Fibroblast of skin of right biceps (primary cell): ENCODE results near the gene GHRHR.

Source experiments
- DNase-seq: peaks from one replicate; pipeline ENCODE4 v3.0.0-alpha.2; 2013

Gene GHRHR

DNA sequence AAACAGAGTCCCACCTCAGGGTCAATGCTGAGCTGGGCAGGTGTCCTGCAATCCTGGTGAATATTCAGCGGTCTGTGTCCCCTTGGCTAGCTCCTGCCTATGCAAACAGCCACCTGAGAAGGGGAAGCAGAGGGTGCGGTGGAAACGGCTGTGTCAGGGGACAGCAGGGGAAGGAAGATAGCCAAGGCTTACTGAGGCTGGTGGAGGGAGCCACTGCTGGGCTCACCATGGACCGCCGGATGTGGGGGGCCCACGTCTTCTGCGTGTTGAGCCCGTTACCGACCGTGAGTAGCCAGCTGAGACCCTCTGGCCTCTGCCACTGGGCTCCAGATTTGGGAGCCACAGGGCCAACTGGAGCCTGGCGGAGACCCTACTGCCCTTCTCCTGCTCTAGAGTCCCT, at the start of gene GHRHR:
Gene GHRHR (plus strand): TSS at position 112 of the 400 bp plus-strand sequence. CDS start 116 bp downstream, at position 228.
- DNase-seq, result no peak

DNA sequence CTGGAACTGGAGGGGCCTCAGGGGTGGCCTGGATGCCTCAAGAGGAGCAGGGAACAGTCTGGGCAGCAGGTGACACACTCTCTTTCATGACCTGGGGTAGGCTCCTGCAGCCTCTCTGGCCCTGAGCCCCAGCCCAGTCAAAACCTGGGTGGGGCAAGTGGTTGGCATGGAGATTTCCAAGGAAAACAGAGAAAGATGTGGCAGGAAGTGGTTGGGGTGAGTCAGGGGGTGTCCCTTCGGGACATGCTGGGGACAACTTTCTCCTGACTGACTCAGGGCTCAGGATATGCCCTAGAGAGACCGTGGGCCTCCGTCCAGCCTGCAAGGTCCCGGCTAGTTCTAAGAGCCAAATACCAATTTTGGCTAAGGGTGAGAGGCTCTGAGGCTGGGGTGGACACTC, 49.2 kb upstream of the GHRHR start:
- DNase-seq, result peak; percentile 83

DNA sequence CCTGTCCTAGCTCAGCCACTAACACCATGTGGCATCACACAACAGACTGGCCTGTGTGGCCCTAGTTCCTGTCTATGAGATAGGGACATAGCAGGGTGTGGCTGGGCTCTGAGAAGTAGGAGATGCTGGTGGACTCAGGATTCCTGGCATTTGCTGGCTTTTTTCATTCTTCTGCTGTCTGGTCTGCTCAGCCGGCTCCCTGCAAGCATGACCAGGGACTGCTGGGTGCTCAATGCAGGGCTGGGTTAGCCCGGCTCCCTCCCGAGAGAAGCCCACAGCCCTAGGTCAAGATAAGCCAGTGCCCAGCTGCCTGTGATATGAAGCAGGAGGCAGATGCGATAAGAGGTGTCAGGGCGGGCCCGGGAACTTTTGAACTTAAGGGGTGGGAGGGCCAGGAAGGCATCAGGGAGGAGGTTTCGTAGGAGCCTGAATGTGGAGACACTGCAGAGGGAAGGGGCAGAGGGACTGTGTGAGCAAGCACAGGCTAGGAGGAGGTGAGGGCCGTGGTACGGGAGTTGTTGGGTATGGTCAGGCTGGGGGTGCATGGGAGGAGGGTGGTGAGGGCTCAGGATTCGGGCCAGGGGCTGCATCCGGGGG, 48.6 kb upstream of the GHRHR start:
- DNase-seq, result peak; percentile 24

DNA sequence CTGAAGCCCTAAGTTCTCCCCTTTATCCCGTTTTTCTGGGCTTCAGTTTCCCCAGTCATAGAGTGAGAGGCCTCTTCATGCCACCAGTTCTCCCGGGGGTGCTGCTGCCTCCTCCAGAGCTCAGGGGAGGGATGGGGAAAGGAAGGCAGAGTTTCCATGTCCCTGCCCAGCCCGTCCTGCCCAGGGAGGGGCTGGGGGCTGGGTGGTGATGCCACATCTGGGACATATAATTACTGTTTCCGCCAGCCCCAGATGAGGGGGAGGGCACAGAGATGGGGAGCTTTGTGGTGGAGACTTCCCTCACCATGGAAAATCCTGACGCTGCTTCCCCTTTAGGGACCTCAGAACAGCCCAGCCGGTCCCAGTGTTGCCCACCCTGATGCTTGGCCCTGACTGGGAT, 48.0 kb upstream of the GHRHR start:
- no peak for DNase-seq

DNA sequence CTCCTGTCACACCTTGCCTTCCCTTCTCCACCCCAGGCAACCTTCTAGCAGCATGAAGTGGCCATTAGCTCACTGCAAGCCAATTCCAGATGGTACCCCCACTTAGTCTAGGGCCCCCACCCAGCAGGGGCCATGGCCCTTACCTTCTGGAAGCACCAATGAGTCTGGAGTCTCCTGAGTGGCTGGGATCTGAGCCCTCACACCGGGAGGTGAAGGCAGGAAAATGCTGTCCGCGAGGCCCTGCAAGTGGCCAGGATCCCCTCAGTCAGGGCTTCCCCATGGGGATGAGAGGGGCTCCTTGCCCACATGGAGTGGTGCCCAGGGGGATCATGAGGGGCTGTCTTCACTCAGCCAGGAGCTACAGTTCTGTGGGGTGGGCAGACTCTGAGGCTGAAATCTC, 47.5 kb upstream of the GHRHR start:
- no peak for DNase-seq

DNA sequence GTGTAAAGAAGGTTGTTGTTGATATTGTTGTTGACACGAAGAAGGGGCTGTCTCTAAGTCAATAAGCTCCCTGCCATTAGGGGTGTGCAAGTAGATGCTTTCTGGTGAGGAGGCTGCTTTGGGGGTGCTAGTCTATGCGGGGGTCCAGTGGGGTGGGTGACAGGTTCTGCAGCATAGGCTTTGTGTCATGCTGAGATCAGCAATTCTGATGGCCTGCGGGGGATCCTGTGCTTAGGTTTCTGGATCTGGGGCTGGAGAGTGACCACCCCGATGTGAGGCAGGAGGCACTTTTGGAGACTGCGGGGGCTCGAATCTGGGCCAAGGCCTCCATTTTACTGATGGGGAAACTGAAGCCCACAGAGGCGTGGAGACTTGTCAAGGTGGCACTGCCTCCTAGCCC, 47.0 kb upstream of the GHRHR start:
- DNase-seq, result no peak

DNA sequence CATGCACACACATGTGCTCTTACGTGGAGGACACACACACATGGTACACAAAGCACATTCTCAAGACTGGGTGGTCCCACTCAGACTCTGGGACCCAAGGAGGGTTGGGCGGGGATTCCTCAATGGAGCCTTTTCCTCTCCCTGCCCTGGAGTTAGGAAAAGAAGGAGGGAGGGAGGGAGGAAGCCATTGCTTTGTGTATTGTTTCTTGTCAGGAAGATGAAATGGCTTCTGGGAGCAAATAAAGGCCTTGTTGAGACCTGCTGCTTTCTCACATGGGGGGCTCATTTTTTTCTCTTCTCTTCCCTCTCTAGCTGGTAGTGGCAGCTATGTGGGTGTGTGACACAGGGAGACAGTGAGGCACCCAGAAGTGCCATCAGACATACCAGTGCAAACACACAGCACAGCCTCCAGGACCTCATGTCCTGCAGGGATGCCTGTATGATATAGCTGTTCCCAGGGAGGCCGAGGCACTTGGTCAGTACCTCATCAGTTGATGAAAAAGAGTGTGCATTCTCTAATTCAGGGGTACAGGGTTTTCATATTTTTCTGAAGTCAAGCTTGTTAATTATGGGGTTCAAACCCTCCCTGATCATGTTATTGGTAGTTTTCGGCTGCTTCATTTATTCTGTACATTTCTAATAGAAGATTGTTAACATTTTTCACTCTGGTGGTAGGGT, 46.4 kb upstream of the GHRHR start:
- no peak for DNase-seq

DNA sequence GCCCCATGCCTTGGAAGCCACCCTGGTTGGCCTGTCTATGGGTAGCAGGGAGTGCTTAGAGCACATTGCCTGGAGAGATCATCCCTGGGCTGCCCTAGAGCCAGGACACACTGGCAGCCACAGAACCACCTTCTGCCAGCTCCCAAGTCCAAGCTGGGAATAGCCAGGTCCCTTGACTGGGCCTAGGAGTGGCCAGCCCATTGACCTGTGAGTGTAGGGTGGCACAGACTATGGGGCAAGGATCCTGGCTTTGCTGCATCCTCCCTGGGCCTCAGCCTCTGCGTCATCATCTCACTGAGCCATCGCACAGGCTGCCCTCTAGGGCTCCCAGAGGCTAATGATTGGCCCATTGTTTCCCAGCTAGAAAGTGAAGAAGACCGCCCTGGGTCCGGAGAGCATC, 45.1 kb upstream of the GHRHR start:
- DNase-seq, result no peak

DNA sequence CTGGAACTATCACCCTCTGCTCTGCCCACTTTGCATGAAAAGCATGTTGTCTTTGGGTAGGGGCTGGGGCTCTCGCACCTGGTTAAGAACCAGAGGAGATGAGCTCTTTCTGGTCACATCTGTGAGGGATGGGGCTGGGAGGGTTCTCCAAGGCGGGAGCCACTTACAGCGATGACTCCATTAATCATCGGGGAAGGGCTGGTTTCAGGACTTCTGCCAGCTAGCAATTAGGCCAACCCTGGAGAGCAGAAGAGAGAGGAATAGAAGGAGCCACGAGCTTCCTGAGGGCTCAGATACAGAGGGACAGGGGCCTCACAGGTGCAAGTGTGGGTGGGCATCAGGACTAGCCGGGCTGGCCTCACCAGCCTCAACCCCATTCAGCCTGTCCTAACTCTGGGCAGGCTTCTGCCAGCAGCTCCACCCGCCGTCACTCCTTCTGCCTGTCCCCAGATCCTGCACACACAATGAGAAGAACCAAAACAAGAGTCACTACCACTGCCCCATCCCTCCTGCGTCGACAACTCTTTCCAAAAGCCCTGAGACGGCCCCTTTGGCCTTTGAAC, 43.7 kb upstream of the GHRHR start:
- DNase-seq, result peak; percentile 58

DNA sequence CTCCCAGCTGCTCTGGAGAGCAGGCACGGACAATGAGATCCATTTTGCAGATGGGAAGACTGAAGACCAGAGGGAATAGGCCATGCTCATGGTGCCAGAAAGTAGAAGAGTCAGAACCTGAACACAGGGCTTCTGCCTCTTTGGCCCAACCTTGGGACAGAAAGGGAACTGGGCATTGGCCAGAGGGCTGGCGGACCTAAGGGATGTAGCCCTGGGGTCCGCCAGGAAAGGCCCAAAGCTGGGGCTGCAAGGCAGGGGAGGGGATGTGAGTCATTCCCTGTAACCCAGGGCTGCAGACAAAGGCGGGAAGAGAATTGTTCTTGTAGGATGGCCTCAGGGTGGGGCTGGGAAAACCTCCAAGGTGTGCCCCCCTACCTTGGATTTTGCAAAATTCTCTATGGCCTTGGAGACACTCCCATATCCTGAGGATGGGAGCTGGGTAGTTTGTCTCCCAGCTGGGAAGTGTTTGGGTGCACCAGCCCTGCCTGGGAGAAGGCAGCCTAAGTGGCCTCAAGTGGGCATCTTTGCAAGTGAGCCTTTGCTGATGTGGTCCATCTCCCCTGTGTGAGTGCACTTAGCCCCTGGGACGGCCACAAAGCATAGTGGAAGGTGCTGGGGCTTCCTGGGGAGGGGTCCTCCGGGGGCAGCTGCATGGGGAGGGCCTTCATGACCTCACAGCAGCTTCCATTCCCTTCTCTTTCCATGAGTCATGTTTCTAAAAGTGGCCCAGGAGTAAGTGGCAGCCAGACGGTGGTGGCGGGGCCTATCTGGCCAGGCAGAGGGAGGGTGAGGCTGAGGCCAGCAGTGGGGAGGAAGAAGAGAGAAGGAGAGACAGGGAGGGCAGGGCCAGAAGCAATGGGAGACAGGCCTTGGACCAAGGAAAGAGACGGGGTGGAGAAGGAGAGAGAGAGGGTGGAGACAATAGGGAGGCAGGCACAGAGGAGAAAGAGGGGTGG, 42.9 kb upstream of the GHRHR start:
- DNase-seq, result peak; percentile 74

DNA sequence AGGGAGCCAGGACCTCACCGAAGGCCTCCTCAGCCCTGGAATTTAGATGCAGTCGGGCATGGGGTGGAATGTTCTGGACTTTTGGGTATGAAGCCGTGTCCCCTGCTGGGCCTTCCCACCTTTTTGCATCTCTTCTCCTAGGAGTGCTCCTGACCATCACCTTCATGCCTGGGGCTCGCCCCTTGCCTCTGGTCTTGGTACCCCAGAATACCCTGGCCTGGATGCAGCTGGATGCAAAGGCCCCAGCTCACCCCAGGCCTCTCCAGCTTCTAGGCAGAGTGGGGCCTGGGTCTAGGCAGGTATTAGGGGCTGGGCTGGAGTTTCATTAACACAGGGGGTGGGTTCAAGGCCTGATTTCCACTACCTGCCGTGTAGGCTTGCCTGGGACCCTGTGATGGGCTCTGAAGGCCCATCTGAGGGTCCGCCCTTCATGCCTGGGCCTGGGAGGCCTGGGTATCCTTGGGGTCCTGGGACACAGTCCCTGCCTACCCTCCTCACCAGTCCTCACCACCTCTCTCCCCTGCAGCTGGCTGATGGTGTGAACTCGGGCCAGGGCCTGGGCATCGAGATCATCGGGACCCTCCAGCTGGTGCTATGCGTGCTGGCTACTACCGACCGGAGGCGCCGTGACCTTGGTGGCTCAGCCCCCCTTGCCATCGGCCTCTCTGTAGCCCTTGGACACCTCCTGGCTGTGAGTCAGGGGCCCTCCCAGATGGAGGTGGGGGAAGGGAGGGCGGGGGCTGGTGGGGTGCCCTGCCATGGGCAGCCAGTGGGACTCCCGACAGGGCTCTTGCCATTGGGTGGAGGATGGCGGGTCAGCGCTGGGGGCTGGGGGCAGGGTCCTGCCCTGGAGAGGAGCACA, 42.0 kb upstream of the GHRHR start:
- DNase-seq, result no peak

DNA sequence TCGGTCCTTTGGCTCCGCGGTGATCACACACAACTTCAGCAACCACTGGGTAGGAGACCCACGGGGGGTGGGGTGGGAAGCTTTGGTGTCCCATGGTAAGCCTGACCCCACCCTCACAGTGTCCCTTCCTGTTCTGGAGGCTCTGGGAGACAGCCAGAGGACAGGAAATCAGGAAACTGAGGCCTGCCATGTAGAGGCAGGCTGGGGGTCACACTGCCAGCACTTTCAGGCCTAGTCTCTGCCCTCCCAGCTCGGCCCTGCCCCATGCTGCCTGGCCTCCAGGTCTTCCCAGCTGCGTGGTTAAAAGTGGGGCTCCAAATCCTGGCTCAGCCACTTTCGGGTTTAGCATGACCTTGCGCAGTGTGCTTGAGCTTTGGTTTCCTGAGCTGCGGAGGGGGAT, 41.2 kb upstream of the GHRHR start:
- no peak for DNase-seq

DNA sequence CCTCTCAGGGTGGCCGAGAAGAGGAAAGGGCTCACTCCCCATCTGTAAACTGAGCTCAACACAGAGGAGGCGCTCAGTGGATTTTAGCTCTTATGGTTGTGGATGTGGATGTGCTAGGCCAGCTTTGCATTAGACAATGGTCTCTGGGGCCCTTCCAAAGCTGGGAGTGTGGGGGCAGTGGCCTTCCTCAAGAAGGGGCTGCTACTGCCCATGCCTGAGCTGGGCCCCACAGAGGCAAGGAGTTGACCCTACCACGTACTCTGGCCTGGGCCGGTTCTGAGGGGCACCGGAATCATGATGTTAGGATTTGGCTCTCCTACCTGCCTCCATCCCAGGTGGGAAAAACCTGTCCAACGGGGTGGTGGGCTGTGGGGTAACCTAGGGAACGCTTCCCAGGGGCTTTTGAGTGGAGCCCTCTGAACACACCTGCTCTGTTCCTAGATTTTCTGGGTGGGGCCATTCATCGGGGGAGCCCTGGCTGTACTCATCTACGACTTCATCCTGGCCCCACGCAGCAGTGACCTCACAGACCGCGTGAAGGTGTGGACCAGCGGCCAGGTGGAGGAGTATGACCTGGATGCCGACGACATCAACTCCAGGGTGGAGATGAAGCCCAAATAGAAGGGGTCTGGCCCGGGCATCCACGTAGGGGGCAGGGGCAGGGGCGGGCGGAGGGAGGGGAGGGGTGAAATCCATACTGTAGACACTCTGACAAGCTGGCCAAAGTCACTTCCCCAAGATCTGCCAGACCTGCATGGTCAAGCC, 40.6 kb upstream of the GHRHR start:
- no peak for DNase-seq

DNA sequence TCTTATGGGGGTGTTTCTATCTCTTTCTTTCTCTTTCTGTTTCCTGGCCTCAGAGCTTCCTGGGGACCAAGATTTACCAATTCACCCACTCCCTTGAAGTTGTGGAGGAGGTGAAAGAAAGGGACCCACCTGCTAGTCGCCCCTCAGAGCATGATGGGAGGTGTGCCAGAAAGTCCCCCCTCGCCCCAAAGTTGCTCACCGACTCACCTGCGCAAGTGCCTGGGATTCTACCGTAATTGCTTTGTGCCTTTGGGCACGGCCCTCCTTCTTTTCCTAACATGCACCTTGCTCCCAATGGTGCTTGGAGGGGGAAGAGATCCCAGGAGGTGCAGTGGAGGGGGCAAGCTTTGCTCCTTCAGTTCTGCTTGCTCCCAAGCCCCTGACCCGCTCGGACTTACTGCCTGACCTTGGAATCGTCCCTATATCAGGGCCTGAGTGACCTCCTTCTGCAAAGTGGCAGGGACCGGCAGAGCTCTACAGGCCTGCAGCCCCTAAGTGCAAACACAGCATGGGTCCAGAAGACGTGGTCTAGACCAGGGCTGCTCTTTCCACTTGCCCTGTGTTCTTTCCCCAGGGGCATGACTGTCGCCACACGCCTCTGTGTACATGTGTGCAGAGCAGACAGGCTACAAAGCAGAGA, 39.9 kb upstream of the GHRHR start:
- DNase-seq, result no peak

DNA sequence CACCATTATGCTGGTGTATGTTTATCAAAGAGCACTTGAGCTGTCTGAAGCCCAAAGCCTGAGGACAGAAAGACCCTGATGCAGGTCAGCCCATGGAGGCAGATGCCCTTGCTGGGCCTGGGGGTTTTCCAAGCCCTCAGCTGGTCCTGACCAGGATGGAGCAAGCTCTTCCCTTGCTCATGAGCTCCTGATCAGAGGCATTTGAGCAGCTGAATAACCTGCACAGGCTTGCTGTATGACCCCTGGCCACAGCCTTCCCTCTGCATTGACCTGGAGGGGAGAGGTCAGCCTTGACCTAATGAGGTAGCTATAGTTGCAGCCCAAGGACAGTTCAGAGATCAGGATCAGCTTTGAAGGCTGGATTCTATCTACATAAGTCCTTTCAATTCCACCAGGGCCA, 39.1 kb upstream of the GHRHR start:
- DNase-seq, result no peak

DNA sequence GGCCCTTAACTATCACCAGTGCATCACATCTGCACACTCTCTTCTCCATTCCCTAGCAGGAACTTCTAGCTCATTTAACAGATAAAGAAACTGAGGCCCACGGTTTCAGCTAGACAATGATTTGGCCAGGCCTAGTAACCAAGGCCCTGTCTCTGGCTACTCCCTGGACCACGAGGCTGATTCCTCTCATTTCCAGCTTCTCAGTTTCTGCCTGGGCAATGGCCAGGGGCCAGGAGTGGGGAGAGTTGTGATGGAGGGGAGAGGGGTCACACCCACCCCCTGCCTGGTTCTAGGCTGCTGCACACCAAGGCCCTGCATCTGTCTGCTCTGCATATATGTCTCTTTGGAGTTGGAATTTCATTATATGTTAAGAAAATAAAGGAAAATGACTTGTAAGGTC, 38.6 kb upstream of the GHRHR start:
- DNase-seq, result no peak

DNA sequence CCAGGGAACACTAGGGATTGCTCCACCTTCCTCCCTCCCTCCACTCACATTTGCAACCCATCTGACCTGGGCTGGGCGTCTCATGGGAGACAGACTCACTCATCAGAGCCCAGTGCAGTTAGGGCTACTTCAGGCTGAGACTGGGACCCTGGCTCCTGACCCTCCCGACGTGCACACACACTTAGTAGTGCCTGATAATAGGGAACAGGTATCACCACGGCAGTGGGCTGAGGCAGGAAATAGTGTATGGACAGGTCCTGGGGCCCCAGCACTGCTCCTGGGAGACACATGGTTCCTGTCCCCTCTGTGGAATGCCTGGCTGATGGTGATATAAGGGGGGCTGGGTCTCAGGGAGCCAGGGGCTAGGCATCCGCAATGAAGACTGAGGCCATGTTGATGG, 37.8 kb upstream of the GHRHR start:
- DNase-seq, result no peak

DNA sequence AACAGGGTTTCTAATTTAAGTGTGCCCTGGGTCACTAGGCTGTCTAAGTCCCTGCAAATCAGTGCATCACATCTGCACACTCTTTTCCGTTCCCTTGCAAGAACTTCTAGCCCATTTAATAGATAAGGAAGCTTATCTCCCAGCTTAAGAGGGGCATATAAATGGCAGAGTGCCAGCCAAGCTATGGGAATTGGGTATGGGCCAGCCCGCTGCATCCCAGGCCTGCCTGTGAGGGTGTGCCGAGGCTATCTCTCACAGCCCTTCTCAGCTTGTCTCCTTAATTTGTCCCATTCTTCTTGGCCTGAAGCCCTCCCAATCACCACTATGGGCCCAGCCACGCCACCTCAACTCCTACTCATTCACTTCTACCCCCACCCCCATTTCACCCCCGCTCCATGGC, 37.4 kb upstream of the GHRHR start:
- DNase-seq, result no peak

DNA sequence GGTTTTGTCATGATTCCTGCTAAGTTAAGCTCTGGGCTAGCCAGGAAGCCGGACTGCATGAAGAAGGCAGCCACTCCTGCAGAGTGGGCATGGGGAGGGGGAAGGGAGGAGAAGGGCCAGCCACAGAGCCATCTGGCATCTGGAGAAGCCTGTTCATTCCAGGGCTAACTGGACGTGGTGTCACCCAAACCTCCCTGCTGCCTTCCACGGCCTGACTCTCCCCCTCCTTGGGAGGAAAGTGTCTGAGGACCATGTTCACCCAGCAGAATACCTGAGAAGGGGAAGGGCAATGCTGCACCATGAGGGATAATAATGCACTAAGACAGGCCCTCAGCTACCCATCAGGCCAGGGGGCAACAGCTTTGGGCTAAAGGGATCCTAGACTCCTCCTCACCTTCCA, 36.7 kb upstream of the GHRHR start:
- DNase-seq, result no peak

DNA sequence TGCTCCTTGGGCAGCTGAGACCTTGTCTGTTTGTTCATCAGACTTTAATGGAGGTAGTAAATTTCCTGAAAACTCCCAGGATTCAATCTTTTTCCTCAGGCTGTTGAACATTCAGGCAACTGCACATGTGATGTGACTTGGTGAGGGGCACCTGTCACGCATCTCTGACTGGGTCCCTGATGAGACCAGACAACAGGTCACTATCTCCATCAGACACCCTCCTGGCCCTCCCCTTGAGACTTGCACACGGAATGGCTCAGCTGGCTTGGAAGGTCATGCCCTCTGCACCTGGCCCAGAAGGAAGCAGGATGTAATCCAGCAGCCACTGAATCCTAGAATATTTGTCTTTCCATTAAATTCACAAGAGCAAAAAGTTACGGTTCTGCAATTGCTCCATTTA, 36.2 kb upstream of the GHRHR start:
- DNase-seq, result no peak

DNA sequence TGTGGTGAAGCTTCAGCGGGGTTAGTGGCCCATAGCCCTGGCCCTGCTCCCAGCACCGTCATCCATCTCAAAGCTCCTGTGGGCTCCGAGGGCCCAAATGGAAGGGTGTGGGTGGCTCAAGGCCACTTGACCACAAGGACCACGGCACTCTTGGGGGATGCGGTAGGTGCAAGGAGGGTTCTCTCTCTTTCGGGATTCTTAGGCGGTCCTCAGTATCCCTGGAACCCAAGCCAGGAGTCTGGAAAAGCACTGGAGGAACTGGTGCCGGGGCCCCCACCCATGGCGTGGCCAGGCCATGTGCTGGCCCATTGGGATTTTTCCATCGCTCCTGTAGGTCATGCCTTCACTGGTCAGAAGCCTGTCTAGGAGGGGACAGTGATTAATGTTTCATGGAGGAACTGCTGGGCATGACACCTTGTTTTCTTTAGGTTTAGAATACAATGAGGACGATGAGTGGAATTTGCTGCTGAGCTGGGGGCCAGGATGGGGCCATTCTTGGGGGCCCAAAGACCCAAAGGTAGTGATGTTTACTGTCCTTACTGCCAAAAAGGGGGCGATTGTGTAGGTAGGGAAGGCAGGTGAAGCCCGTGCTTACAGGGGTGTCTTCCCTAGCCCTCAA, 35.4 kb upstream of the GHRHR start:
- no peak for DNase-seq
